Gastroesophageal sphincter (tissue), 4 donors: ENCODE measurements around the gene PPIH. TPM values are rescaled to one million over a fixed set of nuclear protein-coding genes. Genes with fewer than 3 reads are reported as not detected.
"Not testable (repeated sequence)": the region's sequence is repeated elsewhere in the genome, so short reads cannot be mapped to it uniquely, and the experiment has no call there.

Experiments used
- ATAC-seq: fragments of 150-250 bp; one replicate; pipeline ENCODE4 v1.9.1; 2016; ENCODE audit warnings: mild to moderate bottlenecking, moderate library complexity
- H3K27ac ChIP-seq, 4 donors: fragments of 200-600 bp; sonication (generic) in 3 of 4; 1 replicate in 3 of 4; 2 replicates in 1 of 4; pipeline ENCODE4 v1.5.1; 2016 to 2019
- H3K27me3 ChIP-seq: fragments of 200-600 bp; sonication (generic); one replicate; pipeline ENCODE4 v1.5.1; 2019
- H3K36me3 ChIP-seq, 2 donors: fragments of 200-600 bp; sonication (generic); one replicate each; pipeline ENCODE4 v1.5.1; 2019; ENCODE audit warnings: control low read depth in 1 of 2
- H3K4me1 ChIP-seq, 3 donors: fragments of 200-600 bp; sonication (generic); 1 replicate in 2 of 3; 2 replicates in 1 of 3; pipeline ENCODE4 v1.5.1; 2016 to 2019; ENCODE audit warnings: control low read depth in 2 of 3
- H3K4me3 ChIP-seq, 2 donors: fragments of 200-600 bp; sonication (generic); one replicate each; pipeline ENCODE4 v1.5.1; 2019; ENCODE audit warnings: mild to moderate bottlenecking in 1 of 2, moderate library complexity in 1 of 2
- H3K9me3 ChIP-seq, 3 donors: fragments of 200-600 bp; sonication (generic); one replicate each; pipeline ENCODE4 v1.5.1; 2017 to 2019; ENCODE audit warnings: control low read depth in 2 of 3
- CTCF ChIP-seq, 4 experiments: fragments of 200-600 bp in 2 of 4; fragments of 450-650 bp in 2 of 4; sonication (generic) in 1 of 4; IDR thresholded peaks; one replicate each; pipeline ENCODE4 v1.5.1; 2017 to 2019; ENCODE audit warnings: antibody characterized with exemption in 4 of 4, mild to moderate bottlenecking in 2 of 4, moderate library complexity in 2 of 4
- EP300 ChIP-seq: sonication (generic); formaldehyde crosslinking; IDR thresholded peaks from one replicate; pipeline ENCODE4 v1.6.1; 2017; ENCODE audit warnings: antibody characterized with exemption, mild to moderate bottlenecking
- POLR2A ChIP-seq, 2 donors: fragments of 450-650 bp; IDR thresholded peaks; one replicate each; pipeline ENCODE4 v1.6.1; 2017; ENCODE audit warnings: antibody characterized with exemption in 2 of 2, mild to moderate bottlenecking in 2 of 2, moderate library complexity in 1 of 2
- POLR2AphosphoS5 ChIP-seq: sonication (generic); formaldehyde crosslinking; IDR thresholded peaks from one replicate; pipeline ENCODE4 v1.6.1; 2017; ENCODE audit warnings: antibody characterized with exemption
- WGBS, 2 donors: methylation state at CpG; one replicate each; pipeline ENCODE4 v1.1.5; 2018; ENCODE audit warnings: low coverage in 1 of 2; 5-methylcytosine and 5-hydroxymethylcytosine counted together
- total RNA-seq, 4 donors: library from RNA; depleted of rRNA; stranded (reverse); fragments of >200 nt; gene quantifications; one replicate each; pipeline ENCODE4 v1.1.0, GENCODE V29; 2016

The PPIH gene
- total RNA-seq, 4 donors from 2014 or later, result 15.0 to 33.3 (median 21.0) TPM

- no peaks in the 10 kb centered on the region for H3K9me3 ChIP-seq
- no peak overlapping the region for H3K4me3 ChIP-seq
- WGBS, 2 donors, result 83 to 94% methylated on average over 1 to 2 of the region's 3 CpGs
- H3K36me3 ChIP-seq, result peaks cover 0 to 46% of the 10 kb centered on the region in 2 donors
- H3K27ac ChIP-seq, result no peak overlapping the region
- TF ChIP-seq POLR2A (IDR thresholded peaks at IDR 0.05), result no peak
- no peaks in the 10 kb centered on the region for H3K27me3 ChIP-seq
- no peak for ATAC-seq
- peaks cover 0 to 32% (median 8%) of the 10 kb centered on the region in 3 donors for H3K4me1 ChIP-seq
Observed at GRCh38 chr1:42676534-42677087, 18.4 kb downstream of the PPIH start.

GRCh38 chr1:42679364-42679983 lies 21.3 kb downstream of the PPIH start:
- ATAC-seq, result no peak
- Histone ChIP-seq H3K27me3 (no peaks in the 10 kb centered on the region), H3K4me3 (no peak overlapping the region), H3K4me1 (peaks cover 4 to 41% (median 15%) of the 10 kb centered on the region in 3 donors), H3K9me3 (no peaks in the 10 kb centered on the region), H3K36me3 (peaks cover 0 to 25% of the 10 kb centered on the region in 2 donors), H3K27ac (no peak overlapping the region)
- WGBS, 2 donors, result 80 to 81% methylated on average over 1 to 8 of the region's 10 CpGs
- TF ChIP-seq POLR2AphosphoS5 (no peak), POLR2A (IDR thresholded peaks at IDR 0.05) (no peak), CTCF (IDR thresholded peaks at IDR 0.05) (no peak), EP300 (no peak)

- H3K27me3 ChIP-seq, result no peaks in the 10 kb centered on the region
- TF ChIP-seq EP300 (no peak), POLR2AphosphoS5 (no peak), POLR2A (IDR thresholded peaks at IDR 0.05) (no peak), CTCF (IDR thresholded peaks at IDR 0.05) (no peak)
- H3K9me3 ChIP-seq, result no peaks in the 10 kb centered on the region
- H3K27ac ChIP-seq, result no peak overlapping the region
- no peak for ATAC-seq
- peaks cover 10 to 41% (median 19%) of the 10 kb centered on the region in 3 donors for H3K4me1 ChIP-seq
- 71 to 100% methylated on average over 1 to 2 of the region's 2 CpGs for WGBS, 2 donors
- peaks cover 0 to 24% of the 10 kb centered on the region in 2 donors for H3K36me3 ChIP-seq
- H3K4me3 ChIP-seq, result no peak overlapping the region
Observed at GRCh38 chr1:42680055-42680454, 21.8 kb downstream of the PPIH start.

- Histone ChIP-seq H3K27me3 (no peaks in the 10 kb centered on the region), H3K4me1 (peaks cover 10 to 50% (median 29%) of the 10 kb centered on the region in 3 donors), H3K36me3 (peaks cover 0 to 14% of the 10 kb centered on the region in 2 donors), H3K27ac (peak overlapping the region; percentile 60 to 98 (median 98)), H3K4me3 (peak overlapping the region; percentile 94 to 99), H3K9me3 (no peaks in the 10 kb centered on the region)
- no peak for ATAC-seq
- TF ChIP-seq POLR2AphosphoS5 (no peak), EP300 (no peak), CTCF (IDR thresholded peaks at IDR 0.05) (no peak), POLR2A (IDR thresholded peaks at IDR 0.05) (no peak)
- WGBS, 2 donors, result 2 to 3% methylated on average over 16 to 18 of the region's 18 CpGs
Observed at GRCh38 chr1:42680921-42681683, 22.9 kb downstream of the PPIH start.

- ATAC-seq, result peak; percentile 98
- Histone ChIP-seq H3K36me3 (peaks cover 0 to 7% of the 10 kb centered on the region in 2 donors), H3K4me3 (peak within 1 kb of the TSS; percentile 94 to 99), H3K9me3 (no peaks in the 10 kb centered on the region), H3K27me3 (no peaks in the 10 kb centered on the region), H3K27ac (peak within 1 kb of the TSS; percentile 91 to 98 (median 98)), H3K4me1 (peaks cover 12 to 58% (median 36%) of the 10 kb centered on the region in 3 donors)
- 0% methylated on average over 3 to 18 of the region's 54 CpGs for WGBS, 2 donors
- TF ChIP-seq CTCF (IDR thresholded peaks at IDR 0.05) (no peak), POLR2A (IDR thresholded peaks at IDR 0.05) (peak; percentile 74 to 76), EP300 (no peak), POLR2AphosphoS5 (peak; percentile 88)
Observed at GRCh38 chr1:42681741-42682483, 23.7 kb downstream of the PPIH start, which contains the start of gene YBX1. Gene YBX1, plus strand, starts transcription at chr1:42682418. Its CDS starts 148 bp downstream, at chr1:42682566.

- H3K9me3 ChIP-seq, H3K36me3 ChIP-seq, H3K27me3 ChIP-seq: not testable (repeated sequence)
- WGBS, 2 donors, result no CpG with 5 or more reads among the region's 33 CpGs
- Histone ChIP-seq H3K27ac (peak overlapping the region; percentile 91 to 98 (median 98)), H3K4me1 (peaks cover 12 to 63% (median 37%) of the 10 kb centered on the region in 3 donors), H3K4me3 (peak overlapping the region; percentile 94 to 99)
- ATAC-seq, result peak; percentile 34
Observed at GRCh38 chr1:42682484-42682738, 24.2 kb downstream of the PPIH start.
